Activated CD4-positive, alpha-beta T cell treated with anti-CD3 and anti-CD28 coated beads, Interleukin-2, amount 10 ng/mL, durations not matched to agents 24 days and 14 days (primary cell): Measurements from ENCODE around the gene CCDC43. TPM values are rescaled to one million over a fixed set of nuclear protein-coding genes. Genes with fewer than 3 reads are reported as not detected.

Experiments
- DNase-seq: peaks from one replicate; pipeline ENCODE4 v3.0.0; 2022
- H3K27ac Mint-ChIP-seq: one replicate; pipeline ENCODE4 v1.8.0; 2022; ENCODE audit warnings: mild to moderate bottlenecking, mixed read lengths
- H3K27me3 Mint-ChIP-seq: one replicate; pipeline ENCODE4 v1.8.0; 2022; ENCODE audit warnings: mixed read lengths
- H3K36me3 Mint-ChIP-seq: one replicate; pipeline ENCODE4 v1.8.0; 2022; ENCODE audit warnings: low read depth, mild to moderate bottlenecking, mixed read lengths
- H3K4me1 Mint-ChIP-seq: one replicate; pipeline ENCODE4 v1.8.0; 2021; ENCODE audit warnings: mixed read lengths
- H3K4me3 Mint-ChIP-seq: one replicate; pipeline ENCODE4 v1.8.0; 2022; ENCODE audit warnings: mild to moderate bottlenecking, moderate library complexity, mixed read lengths
- H3K9me3 Mint-ChIP-seq: one replicate; pipeline ENCODE4 v1.8.0; 2021; ENCODE audit warnings: mixed read lengths
- intact Hi-C: fragments of 100-400 bp; cut with micrococcal nuclease; formaldehyde crosslinking; loops from one replicate; pipeline ENCODE4 v1.15.1; 2023
- total RNA-seq: library from RNA; stranded (reverse); gene quantifications from 2 replicates; pipeline ENCODE4 v1.2.3, GENCODE V29; 2022

Gene CCDC43
- total RNA-seq, 1 donor from 2014 or later: 43.9 TPM

- intact Hi-C loops: no loop called here
- no peaks in the 10 kb centered on the region for H3K9me3 Mint-ChIP-seq
- peaks cover 7% of the 10 kb centered on the region for H3K27me3 Mint-ChIP-seq
- H3K36me3 Mint-ChIP-seq: no peaks in the 10 kb centered on the region
- no peaks in the 10 kb centered on the region for H3K4me1 Mint-ChIP-seq
- H3K4me3 Mint-ChIP-seq: no peak overlapping the region
- DNase-seq: no peak
- H3K27ac Mint-ChIP-seq: no peak overlapping the region
Measured at GRCh38 chr17:44628243-44629188, 61.1 kb downstream of the CCDC43 start.

- intact Hi-C loops: no loop called here
- no peaks in the 10 kb centered on the region for H3K9me3 Mint-ChIP-seq
- H3K36me3 Mint-ChIP-seq: no peaks in the 10 kb centered on the region
- no peak overlapping the region for H3K4me3 Mint-ChIP-seq
- no peak overlapping the region for H3K27ac Mint-ChIP-seq
- no peaks in the 10 kb centered on the region for H3K4me1 Mint-ChIP-seq
- peaks cover 4% of the 10 kb centered on the region for H3K27me3 Mint-ChIP-seq
- no peak for DNase-seq
Measured at GRCh38 chr17:44627513-44628242, 61.9 kb downstream of the CCDC43 start.

Other genes starting within 250 kb of the CCDC43 start
- gene GPATCH8, start 186.4 kb downstream of the CCDC43 start, total RNA-seq: 43.6 and 46.4 TPM in 2 replicates
- not detected in 2 replicates for gene FZD2, start 132.3 kb downstream of the CCDC43 start, total RNA-seq
- 0.14 and 0.42 TPM in 2 replicates for gene MEIOC, start 33.3 kb downstream of the CCDC43 start, total RNA-seq
- gene DBF4B, start 18.9 kb upstream of the CCDC43 start, total RNA-seq: 25.2 and 25.7 TPM in 2 replicates
- 0.12 TPM in 2 replicates for gene ADAM11, start 69.2 kb upstream of the CCDC43 start, total RNA-seq
- 6.1 and 7.5 TPM in 2 replicates for gene GJC1, start 140.5 kb upstream of the CCDC43 start, total RNA-seq
- gene HIGD1B, start 158.1 kb upstream of the CCDC43 start, total RNA-seq: not detected in 2 replicates
- gene EFTUD2, start 209.7 kb upstream of the CCDC43 start, total RNA-seq: 244 and 262 TPM in 2 replicates
- gene GFAP, start 225.7 kb upstream of the CCDC43 start, total RNA-seq: not detected in 2 replicates